NCI-H187 (cell line): Measurements from ENCODE around the gene GPR55.

ENCODE experiments used
- DNase-seq, 2 experiments: peaks; one replicate each; lab custom pipeline; 2025; lab: John Stamatoyannopoulos, UW

The GPR55 gene

GRCh38 chr2:230934231-230935129 is 9.4 kb upstream of the GPR55 start:
- no peak for DNase-seq

GRCh38 chr2:230933521-230934180 is 8.6 kb upstream of the GPR55 start:
- no peak for DNase-seq

- DNase-seq, result no peak
These were observed 7.8 kb upstream of the GPR55 start for GRCh38 chr2:230932556-230933511.

- no peak for DNase-seq
These were observed 6.7 kb upstream of the GPR55 start for GRCh38 chr2:230931556-230932231.

GRCh38 chr2:230930928-230931555 is 6.0 kb upstream of the GPR55 start:
- DNase-seq, result no peak

GRCh38 chr2:230930149-230930780 is 5.2 kb upstream of the GPR55 start:
- no peak for DNase-seq

- DNase-seq, result no peak
These were observed 4.5 kb upstream of the GPR55 start for GRCh38 chr2:230929381-230930148.

- DNase-seq, result no peak
These were observed 3.8 kb upstream of the GPR55 start for GRCh38 chr2:230928701-230929380.

- no peak for DNase-seq
These were observed 2.8 kb upstream of the GPR55 start for GRCh38 chr2:230927711-230928341.

- DNase-seq, result no peak
These were observed 1.1 kb upstream of the GPR55 start for GRCh38 chr2:230925879-230926765.

- no peak for DNase-seq
These were observed 419 bp upstream of the GPR55 start for GRCh38 chr2:230925443-230925878.

- DNase-seq, result no peak
These were observed 961 bp downstream of the GPR55 start for GRCh38 chr2:230924092-230924469.

- no peak for DNase-seq
These were observed 1.9 kb downstream of the GPR55 start for GRCh38 chr2:230922951-230923717.

GRCh38 chr2:230921806-230922595 is 3.0 kb downstream of the GPR55 start:
- DNase-seq, result no peak

GRCh38 chr2:230920167-230920566 is 4.9 kb downstream of the GPR55 start:
- no peak for DNase-seq

- no peak for DNase-seq
These were observed 5.4 kb downstream of the GPR55 start for GRCh38 chr2:230919681-230920080.
